A204.1 (cell line): ENCODE measurements around the gene PSMC4.

Experiments used
- FAIRE-seq: peaks from 2 replicates; lab custom pipeline; 2012; peaks lifted over from hg19 to GRCh38; lab: Jason Lieb, UNC

The PSMC4 gene

GRCh38 chr19:39970675-39971379, at the start of gene PSMC4:
TSS of gene PSMC4 (plus strand) at chr19:39971165. CDS start at chr19:39971203, 38 bp downstream.
- peak; percentile 99 for FAIRE-seq

GRCh38 chr19:39923862-39924261, 47.1 kb upstream of the PSMC4 start:
- FAIRE-seq: no peak

GRCh38 chr19:39924389-39924788, 46.6 kb upstream of the PSMC4 start:
- no peak for FAIRE-seq

- no peak for FAIRE-seq
Measured at GRCh38 chr19:39924952-39925351, 46.0 kb upstream of the PSMC4 start.

- no peak for FAIRE-seq
Measured at GRCh38 chr19:39926170-39926760, 44.7 kb upstream of the PSMC4 start.

- no peak for FAIRE-seq
Measured at GRCh38 chr19:39927076-39927475, 43.9 kb upstream of the PSMC4 start.

GRCh38 chr19:39927524-39928356, 43.2 kb upstream of the PSMC4 start:
- FAIRE-seq: no peak

GRCh38 chr19:39928357-39928725, 42.6 kb upstream of the PSMC4 start:
- FAIRE-seq: no peak

GRCh38 chr19:39929750-39930149, 41.2 kb upstream of the PSMC4 start:
- FAIRE-seq: no peak

- no peak for FAIRE-seq
Measured at GRCh38 chr19:39934584-39935363, 36.2 kb upstream of the PSMC4 start, which contains the start of gene FCGBP. TSS of gene FCGBP (minus strand) at chr19:39934634.

- no peak for FAIRE-seq
Measured at GRCh38 chr19:39935364-39935661, 35.7 kb upstream of the PSMC4 start.

GRCh38 chr19:39936020-39936419, 34.9 kb upstream of the PSMC4 start:
- no peak for FAIRE-seq

GRCh38 chr19:39936622-39937021, 34.3 kb upstream of the PSMC4 start:
- FAIRE-seq: no peak

- no peak for FAIRE-seq
Measured at GRCh38 chr19:39937094-39937720, 33.8 kb upstream of the PSMC4 start.

- no peak for FAIRE-seq
Measured at GRCh38 chr19:39937787-39938186, 33.2 kb upstream of the PSMC4 start.

GRCh38 chr19:39939556-39939955, 31.4 kb upstream of the PSMC4 start:
- no peak for FAIRE-seq

GRCh38 chr19:39940221-39940833, 30.6 kb upstream of the PSMC4 start:
- FAIRE-seq: no peak

GRCh38 chr19:39941151-39941550, 29.8 kb upstream of the PSMC4 start:
- no peak for FAIRE-seq

- FAIRE-seq: no peak
Measured at GRCh38 chr19:39941615-39942365, 29.2 kb upstream of the PSMC4 start.

- no peak for FAIRE-seq
Measured at GRCh38 chr19:39942366-39942730, 28.6 kb upstream of the PSMC4 start.

GRCh38 chr19:39943586-39943985, 27.4 kb upstream of the PSMC4 start:
- no peak for FAIRE-seq
